Activated CD8-positive, alpha-beta T cell treated with anti-CD3 and anti-CD28 coated beads, Interleukin-2, amount 10 ng/mL, durations not matched to agents 7 days and 5 days (primary cell): ENCODE results near the gene OTUB1. TPM values are rescaled to one million over a fixed set of nuclear protein-coding genes. Genes with fewer than 3 reads are reported as not detected.
"Not testable (repeated sequence)": the region's sequence is repeated elsewhere in the genome, so short reads cannot be mapped to it uniquely, and the experiment has no call there.

ENCODE experiments used
- ATAC-seq: fragments of 150-1000 bp; cut with Tn5 transposase; one replicate; pipeline ENCODE4 v1.10.0; 2021; ENCODE audit warnings: moderate library complexity
- CTCF ChIA-PET: fragments of 350-600 bp; sonication (Branson Sonifier 250); formaldehyde crosslinking; loops from one replicate; lab custom pipeline; 2021; ENCODE audit warnings: antibody characterized with exemption; lab: Charles Lee
- POLR2A ChIA-PET: fragments of 350-600 bp; sonication (Branson Sonifier 250); formaldehyde crosslinking; loops from one replicate; lab custom pipeline; 2021; ENCODE audit warnings: antibody characterized with exemption; lab: Charles Lee
- DNase-seq: peaks from one replicate; pipeline ENCODE4 v3.0.0-alpha.2; 2020
- H3K27ac Mint-ChIP-seq: one replicate; pipeline ENCODE4 v1.8.0; 2021; ENCODE audit warnings: mild to moderate bottlenecking, mixed read lengths
- H3K27me3 Mint-ChIP-seq: one replicate; pipeline ENCODE4 v1.8.0; 2021; ENCODE audit warnings: low read depth, mixed read lengths
- H3K36me3 Mint-ChIP-seq: one replicate; pipeline ENCODE4 v1.8.0; 2021; ENCODE audit warnings: low read depth, mixed read lengths
- H3K4me1 Mint-ChIP-seq: one replicate; pipeline ENCODE4 v1.8.0; 2021; ENCODE audit warnings: low read depth, mixed read lengths
- H3K4me3 Mint-ChIP-seq: one replicate; pipeline ENCODE4 v1.8.0; 2021; ENCODE audit warnings: mild to moderate bottlenecking, mixed read lengths
- H3K9me3 Mint-ChIP-seq: one replicate; pipeline ENCODE4 v1.8.0; 2022; ENCODE audit warnings: mixed read lengths; ENCODE audit not compliant: insufficient read depth
- total RNA-seq, 2 experiments: library from RNA; stranded (reverse); gene quantifications; one replicate each; pipeline ENCODE4 v1.2.3, GENCODE V29; 2021

OTUB1 gene
- total RNA-seq, 2 experiments from 2014 or later: 93.7 to 102 TPM

- ChIA-PET POLR2A (interaction anchor here (1.4 kb wide), 1 partner anchor 10 kb away, joined by 6 read pairs; no protein-coding TSS in a partner anchor), CTCF (interaction anchor here (0.6 to 5.2 kb wide), 9 partner anchors 8 to 197 kb away, joined by 3 to 52 read pairs (median 3); partner anchors contain the start of genes COX8A and MARK2)
- H3K27ac Mint-ChIP-seq: peak overlapping the region; percentile 76
- peaks cover 54% of the 10 kb centered on the region for H3K36me3 Mint-ChIP-seq
- peak overlapping the region; percentile 60 for H3K4me3 Mint-ChIP-seq
- no peaks in the 10 kb centered on the region for H3K9me3 Mint-ChIP-seq
- ATAC-seq: peak; percentile 90
- peaks cover 33% of the 10 kb centered on the region for H3K4me1 Mint-ChIP-seq
- peak; percentile 83 for DNase-seq
- H3K27me3 Mint-ChIP-seq: no peaks in the 10 kb centered on the region
These were observed 34.3 kb upstream of the OTUB1 start for GRCh38 chr11:63951779-63952536.

- ATAC-seq: no peak
- H3K4me3 Mint-ChIP-seq: peak overlapping the region; percentile 60
- peak overlapping the region; percentile 76 for H3K27ac Mint-ChIP-seq
- ChIA-PET POLR2A (no interaction called here), CTCF (interaction anchor here (0.6 to 5.2 kb wide), 7 partner anchors 22 to 197 kb away, joined by 3 to 52 read pairs (median 3); partner anchors contain the start of genes COX8A and MARK2)
- peaks cover 57% of the 10 kb centered on the region for H3K36me3 Mint-ChIP-seq
- no peaks in the 10 kb centered on the region for H3K27me3 Mint-ChIP-seq
- DNase-seq: no peak
- H3K4me1 Mint-ChIP-seq: peaks cover 34% of the 10 kb centered on the region
- H3K9me3 Mint-ChIP-seq: no peaks in the 10 kb centered on the region
These were observed 33.7 kb upstream of the OTUB1 start for GRCh38 chr11:63952570-63952969.

- Mint-ChIP-seq H3K36me3 (peaks cover 41% of the 10 kb centered on the region), H3K27ac (no peak overlapping the region), H3K9me3 (no peaks in the 10 kb centered on the region), H3K27me3 (no peaks in the 10 kb centered on the region), H3K4me3 (no peak overlapping the region), H3K4me1 (peaks cover 29% of the 10 kb centered on the region)
- CTCF ChIA-PET: interaction anchor here (1.0 to 2.0 kb wide), 5 partner anchors 12 to 195 kb away, joined by 3 to 16 read pairs (median 4); no protein-coding TSS in a partner anchor
- ATAC-seq (no peak), DNase-seq (no peak)
- POLR2A ChIA-PET: no interaction called here
These were observed 28.2 kb upstream of the OTUB1 start for GRCh38 chr11:63958008-63958407.

- Mint-ChIP-seq H3K4me1 (peaks cover 20% of the 10 kb centered on the region), H3K36me3 (peaks cover 8% of the 10 kb centered on the region), H3K27me3 (no peaks in the 10 kb centered on the region), H3K4me3 (no peak overlapping the region), H3K9me3 (no peaks in the 10 kb centered on the region), H3K27ac (no peak overlapping the region)
- peak; percentile 60 for DNase-seq
- ChIA-PET CTCF (interaction anchor here (1.8 to 3.1 kb wide), 2 partner anchors 16 to 124 kb away, joined by 8 to 16 read pairs; no protein-coding TSS in a partner anchor), POLR2A (interaction anchor here (0.7 to 2.1 kb wide), 3 partner anchors 11 to 24 kb away, joined by 3 to 6 read pairs (median 5); partner anchors contain the start of gene COX8A)
- ATAC-seq: peak; percentile 76
These were observed 24.4 kb upstream of the OTUB1 start for GRCh38 chr11:63961608-63962412.

GRCh38 chr11:63963895-63964294 lies 22.3 kb upstream of the OTUB1 start:
- H3K4me1 Mint-ChIP-seq: peaks cover 16% of the 10 kb centered on the region

GRCh38 chr11:63966444-63966843 lies 19.8 kb upstream of the OTUB1 start:
- ATAC-seq: no peak
- ChIA-PET CTCF (interaction anchor here (0.7 to 1.8 kb wide), 3 partner anchors 21 to 129 kb away, joined by 3 to 11 read pairs (median 4); partner anchors contain the start of gene MARK2), POLR2A (interaction anchor here (0.5 kb wide), 1 partner anchor 90 kb away, joined by 3 read pairs; no protein-coding TSS in a partner anchor)
- Mint-ChIP-seq H3K4me1 (peaks cover 7% of the 10 kb centered on the region), H3K9me3 (no peaks in the 10 kb centered on the region), H3K27ac (no peak overlapping the region), H3K4me3 (no peak overlapping the region), H3K36me3 (no peaks in the 10 kb centered on the region), H3K27me3 (peaks cover 2% of the 10 kb centered on the region)
- no peak for DNase-seq

More at GRCh38 chr11:63963895-63964294, 22.3 kb upstream of the OTUB1 start:
- H3K4me3 Mint-ChIP-seq, H3K36me3 Mint-ChIP-seq, H3K27ac Mint-ChIP-seq, ATAC-seq, H3K27me3 Mint-ChIP-seq, DNase-seq, POLR2A ChIA-PET, H3K9me3 Mint-ChIP-seq, CTCF ChIA-PET: not testable (repeated sequence)

- CTCF ChIA-PET: interaction anchor here (1.4 kb wide), 1 partner anchor 23 kb away, joined by 4 read pairs; no protein-coding TSS in a partner anchor
- no peaks in the 10 kb centered on the region for H3K9me3 Mint-ChIP-seq
- POLR2A ChIA-PET: no interaction called here
These were observed 16.8 kb upstream of the OTUB1 start for GRCh38 chr11:63969461-63969860.

GRCh38 chr11:63970902-63971301 lies 15.3 kb upstream of the OTUB1 start:
- CTCF ChIA-PET: interaction anchor here (1.0 to 1.4 kb wide), 2 partner anchors 25 to 133 kb away, joined by 3 read pairs; no protein-coding TSS in a partner anchor
- peaks cover 15% of the 10 kb centered on the region for H3K4me1 Mint-ChIP-seq
- H3K4me3 Mint-ChIP-seq: no peak overlapping the region
- H3K9me3 Mint-ChIP-seq: no peaks in the 10 kb centered on the region
- DNase-seq: no peak
- peaks cover 2% of the 10 kb centered on the region for H3K27me3 Mint-ChIP-seq
- POLR2A ChIA-PET: no interaction called here
- H3K36me3 Mint-ChIP-seq: peaks cover 18% of the 10 kb centered on the region
- ATAC-seq: no peak
- no peak overlapping the region for H3K27ac Mint-ChIP-seq

More at GRCh38 chr11:63969461-63969860, 16.8 kb upstream of the OTUB1 start:
- peaks cover 2% of the 10 kb centered on the region for H3K27me3 Mint-ChIP-seq
- DNase-seq (no peak), ATAC-seq (no peak)
- H3K4me3 Mint-ChIP-seq: no peak overlapping the region
- H3K27ac Mint-ChIP-seq: no peak overlapping the region
- peaks cover 8% of the 10 kb centered on the region for H3K36me3 Mint-ChIP-seq
- H3K4me1 Mint-ChIP-seq: peaks cover 11% of the 10 kb centered on the region

- H3K4me1 Mint-ChIP-seq: peaks cover 37% of the 10 kb centered on the region
- H3K27me3 Mint-ChIP-seq, ATAC-seq, DNase-seq, H3K9me3 Mint-ChIP-seq: not testable (repeated sequence)
- peak overlapping the region; percentile 100 for H3K4me3 Mint-ChIP-seq
- CTCF ChIA-PET: interaction anchor here (0.7 to 1.3 kb wide), 6 partner anchors 12 to 137 kb away, joined by 3 to 5 read pairs (median 3); no protein-coding TSS in a partner anchor
- peaks cover 35% of the 10 kb centered on the region for H3K36me3 Mint-ChIP-seq
- H3K27ac Mint-ChIP-seq: peak overlapping the region; percentile 100
- POLR2A ChIA-PET: interaction anchor here (1.1 to 1.3 kb wide), 2 partner anchors 12 to 63 kb away, joined by 3 to 7 read pairs; no protein-coding TSS in a partner anchor
These were observed 12.4 kb upstream of the OTUB1 start for GRCh38 chr11:63973912-63974258.

GRCh38 chr11:63974259-63975143 lies 11.7 kb upstream of the OTUB1 start, which contains the start of gene COX8A:
Gene COX8A, plus strand, starts transcription at chr11:63974620. Its CDS starts 61 bp downstream, at chr11:63974681.
- CTCF ChIA-PET: interaction anchor here (0.7 to 1.3 kb wide), 5 partner anchors 11 to 138 kb away, joined by 3 to 5 read pairs (median 3); no protein-coding TSS in a partner anchor

More at GRCh38 chr11:63974259-63975143, 11.7 kb upstream of the OTUB1 start, which contains the start of gene COX8A:
- POLR2A ChIA-PET: interaction anchor here (0.7 to 1.3 kb wide), 4 partner anchors 11 to 63 kb away, joined by 3 to 7 read pairs (median 3); no protein-coding TSS in a partner anchor
- peak; percentile 99 for ATAC-seq
- Mint-ChIP-seq H3K4me1 (peaks cover 42% of the 10 kb centered on the region), H3K9me3 (no peaks in the 10 kb centered on the region), H3K36me3 (peaks cover 35% of the 10 kb centered on the region), H3K27me3 (peaks cover under 1% of the 10 kb centered on the region), H3K4me3 (peak within 1 kb of the TSS; percentile 100), H3K27ac (peak within 1 kb of the TSS; percentile 100)
- DNase-seq: peak; percentile 99
